ENCODE data around the gene C4orf54.

Gene C4orf54

GRCh38 chr4:99637174-99637573, 20.5 kb downstream of the C4orf54 start:
- Histone ChIP-seq H3K9me3 (ENCODE audit: control insufficient read depth, insufficient read depth, low read length) (no peaks in the 10 kb centered on the region), H3K27me3 (ENCODE audit: control insufficient read depth, insufficient read depth, low read length) (no peaks in the 10 kb centered on the region), H3K4me1 (ENCODE audit: control insufficient read depth, insufficient read depth, low read length) (no peaks in the 10 kb centered on the region; the same call in 1 of the 2 replicates), H3K27ac (ENCODE audit: low read depth, low read length) (no peak overlapping the region), H3K9ac (ENCODE audit: low read depth, low read length) (no peak overlapping the region), H3K4me3 (ENCODE audit: low read depth, low read length) (no peak overlapping the region), H3K36me3 (ENCODE audit: control insufficient read depth, insufficient read depth, low read length) (no peaks in the 10 kb centered on the region)

- no peak overlapping the region for H3K9ac ChIP-seq (ENCODE audit: low read depth, low read length)
- H3K27me3 ChIP-seq (ENCODE audit: control insufficient read depth, insufficient read depth, low read length), result no peaks in the 10 kb centered on the region
- no peaks in the 10 kb centered on the region for H3K9me3 ChIP-seq (ENCODE audit: control insufficient read depth, insufficient read depth, low read length)
- H3K36me3 ChIP-seq (ENCODE audit: control insufficient read depth, insufficient read depth, low read length), result no peaks in the 10 kb centered on the region
- H3K4me1 ChIP-seq (ENCODE audit: control insufficient read depth, insufficient read depth, low read length), result no peaks in the 10 kb centered on the region; the same call in 1 of the 2 replicates
- no peak overlapping the region for H3K4me3 ChIP-seq (ENCODE audit: low read depth, low read length)
- no peak overlapping the region for H3K27ac ChIP-seq (ENCODE audit: low read depth, low read length)
Observed at GRCh38 chr4:99636422-99636821, 21.2 kb downstream of the C4orf54 start.

DNA sequence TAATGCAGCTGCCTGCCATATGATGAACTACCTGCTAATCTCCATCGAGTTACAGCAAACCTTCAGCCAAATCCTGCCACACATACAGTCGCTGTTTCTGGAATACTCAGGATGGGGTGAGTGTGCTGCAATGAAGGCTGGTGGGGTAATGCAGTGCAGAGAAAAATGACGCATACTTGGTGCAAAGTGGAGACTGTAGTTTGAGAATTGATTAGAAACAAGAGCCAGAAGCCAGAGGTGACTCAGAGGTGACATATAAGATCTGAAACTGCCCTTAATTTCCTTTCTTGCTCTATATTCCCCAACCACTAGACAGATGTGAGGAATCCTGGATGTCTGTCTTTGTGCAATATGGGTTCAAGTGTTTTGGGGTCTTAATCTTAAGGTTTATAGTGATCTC, 22.0 kb downstream of the C4orf54 start:
- Histone ChIP-seq H3K27ac (ENCODE audit: low read depth, low read length) (no peak overlapping the region), H3K4me3 (ENCODE audit: low read depth, low read length) (no peak overlapping the region), H3K9me3 (ENCODE audit: control insufficient read depth, insufficient read depth, low read length) (no peaks in the 10 kb centered on the region), H3K4me1 (ENCODE audit: control insufficient read depth, insufficient read depth, low read length) (no peaks in the 10 kb centered on the region; the same call in 1 of the 2 replicates), H3K27me3 (ENCODE audit: control insufficient read depth, insufficient read depth, low read length) (no peaks in the 10 kb centered on the region), H3K36me3 (ENCODE audit: control insufficient read depth, insufficient read depth, low read length) (no peaks in the 10 kb centered on the region), H3K9ac (ENCODE audit: low read depth, low read length) (no peak overlapping the region)

DNA sequence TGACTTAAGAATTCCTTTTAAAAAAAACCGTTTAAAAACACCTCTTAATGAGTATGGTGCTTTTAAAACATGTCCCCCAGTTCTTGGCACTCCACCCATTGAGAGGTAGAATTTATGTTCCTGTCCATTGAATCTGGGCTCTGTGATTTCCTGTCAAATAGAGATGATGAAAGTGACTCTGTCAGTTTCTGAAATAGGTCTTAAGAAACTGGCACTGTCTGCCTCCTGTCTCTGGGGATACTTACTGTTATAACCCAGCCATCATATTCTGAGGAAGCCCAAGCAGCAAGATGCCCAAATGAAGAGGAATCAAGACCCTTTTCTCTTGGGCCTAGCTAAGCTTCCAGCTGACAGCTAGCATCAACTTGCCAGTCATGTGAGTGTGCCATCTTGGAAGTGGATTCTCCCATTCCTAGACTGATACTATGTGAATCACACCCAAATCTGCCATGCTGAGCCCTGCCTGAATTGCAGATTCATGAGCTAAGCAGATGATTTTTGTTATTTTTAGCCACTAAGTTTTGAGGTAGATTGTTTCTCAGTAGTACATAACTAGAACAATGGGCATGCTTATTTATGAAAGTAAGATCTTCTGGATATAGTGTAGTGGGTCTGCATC, 22.8 kb downstream of the C4orf54 start:
- H3K27ac ChIP-seq (ENCODE audit: low read depth, low read length), result no peak overlapping the region
- no peaks in the 10 kb centered on the region for H3K36me3 ChIP-seq (ENCODE audit: control insufficient read depth, insufficient read depth, low read length)
- H3K4me1 ChIP-seq (ENCODE audit: control insufficient read depth, insufficient read depth, low read length), result no peaks in the 10 kb centered on the region

DNA sequence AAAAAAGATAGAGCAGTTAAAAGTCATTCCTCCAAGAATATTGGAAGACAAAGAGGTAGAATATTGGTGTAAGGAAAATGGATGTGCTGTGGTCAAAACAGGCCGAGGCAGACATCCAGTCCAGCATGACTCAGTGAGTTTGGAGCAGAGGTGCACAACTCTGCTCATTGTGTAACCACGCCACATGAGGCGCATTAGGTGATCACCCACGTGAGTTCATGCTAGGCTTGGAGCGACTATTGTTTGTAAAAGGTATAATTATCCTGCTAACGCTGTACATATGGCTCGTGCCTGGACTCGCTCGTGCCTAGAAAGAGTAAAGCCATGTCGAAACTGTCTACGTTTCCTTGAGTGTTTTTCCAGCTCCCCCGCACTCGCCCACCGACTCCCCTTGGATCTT, 23.9 kb downstream of the C4orf54 start:
- Histone ChIP-seq H3K4me1 (ENCODE audit: control insufficient read depth, insufficient read depth, low read length) (no peaks in the 10 kb centered on the region), H3K36me3 (ENCODE audit: control insufficient read depth, insufficient read depth, low read length) (no peaks in the 10 kb centered on the region)

More for the DNA sequence above, 22.8 kb downstream of the C4orf54 start:
- Histone ChIP-seq H3K27me3 (ENCODE audit: control insufficient read depth, insufficient read depth, low read length) (no peaks in the 10 kb centered on the region), H3K4me3 (ENCODE audit: low read depth, low read length) (no peak overlapping the region), H3K9ac (ENCODE audit: low read depth, low read length) (no peak overlapping the region), H3K9me3 (ENCODE audit: control insufficient read depth, insufficient read depth, low read length) (no peaks in the 10 kb centered on the region)

DNA sequence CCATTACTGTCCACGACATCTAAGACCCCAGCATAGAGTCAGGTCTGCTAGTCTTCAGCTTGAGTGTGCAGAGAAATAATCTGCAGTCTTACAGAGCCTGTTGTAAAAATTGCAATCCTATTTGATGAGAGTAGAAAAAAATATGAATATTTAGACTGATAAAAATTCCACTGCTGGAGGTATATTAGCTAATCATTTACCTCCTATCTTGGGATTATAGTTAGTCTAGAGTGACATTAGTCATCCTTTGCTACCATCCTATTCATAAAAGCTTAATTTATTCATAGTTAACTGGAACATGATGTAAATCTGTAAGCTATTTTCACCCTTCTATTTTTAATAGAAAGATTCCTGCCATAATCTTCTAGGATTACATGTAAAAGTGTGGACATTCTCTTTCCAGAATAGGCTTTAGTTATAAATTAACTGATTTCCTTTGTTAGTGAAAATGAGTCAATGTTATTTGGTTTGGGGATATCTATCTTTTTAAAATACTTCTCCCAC, 26.7 kb downstream of the C4orf54 start:
- Histone ChIP-seq H3K27ac (ENCODE audit: low read depth, low read length) (no peak overlapping the region), H3K9ac (ENCODE audit: low read depth, low read length) (no peak overlapping the region), H3K27me3 (ENCODE audit: control insufficient read depth, insufficient read depth, low read length) (no peaks in the 10 kb centered on the region), H3K36me3 (ENCODE audit: control insufficient read depth, insufficient read depth, low read length) (no peaks in the 10 kb centered on the region), H3K4me1 (ENCODE audit: control insufficient read depth, insufficient read depth, low read length) (no peaks in the 10 kb centered on the region), H3K4me3 (ENCODE audit: low read depth, low read length) (no peak overlapping the region), H3K9me3 (ENCODE audit: control insufficient read depth, insufficient read depth, low read length) (no peaks in the 10 kb centered on the region)

More for the DNA sequence above, 23.9 kb downstream of the C4orf54 start:
- no peak overlapping the region for H3K27ac ChIP-seq (ENCODE audit: low read depth, low read length)
- H3K9ac ChIP-seq (ENCODE audit: low read depth, low read length), result no peak overlapping the region
- no peak overlapping the region for H3K4me3 ChIP-seq (ENCODE audit: low read depth, low read length)
- no peaks in the 10 kb centered on the region for H3K9me3 ChIP-seq (ENCODE audit: control insufficient read depth, insufficient read depth, low read length)
- no peaks in the 10 kb centered on the region for H3K27me3 ChIP-seq (ENCODE audit: control insufficient read depth, insufficient read depth, low read length)

DNA sequence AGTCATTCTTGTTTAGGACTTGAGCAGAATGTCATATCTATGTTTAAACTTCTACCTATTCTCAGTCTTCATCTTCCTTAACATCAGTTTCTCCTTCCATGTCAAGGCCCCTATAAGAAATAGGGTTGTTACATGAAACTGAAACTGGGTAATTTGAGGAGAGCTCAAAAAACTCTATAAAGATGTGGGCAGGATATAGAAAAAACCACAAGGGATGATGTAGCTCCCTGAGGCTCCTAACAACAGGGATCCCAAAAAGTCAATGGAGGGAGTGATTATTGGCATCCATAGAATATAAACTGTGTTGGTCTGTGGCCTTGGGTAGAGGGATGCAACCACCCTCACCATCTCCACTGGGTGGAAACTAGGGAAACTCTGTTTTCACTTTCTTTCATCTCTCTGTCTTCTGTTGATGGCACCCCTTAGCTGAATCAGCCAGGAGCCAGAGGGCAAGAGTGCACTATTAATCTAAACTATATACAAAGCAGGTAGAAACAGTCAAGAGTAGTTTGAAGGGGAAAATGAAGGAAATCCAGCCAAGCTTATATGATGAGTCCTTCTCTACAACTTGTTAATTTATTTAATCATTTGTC, 27.6 kb downstream of the C4orf54 start:
- Histone ChIP-seq H3K9ac (ENCODE audit: low read depth, low read length) (no peak overlapping the region), H3K36me3 (ENCODE audit: control insufficient read depth, insufficient read depth, low read length) (no peaks in the 10 kb centered on the region), H3K4me3 (ENCODE audit: low read depth, low read length) (no peak overlapping the region), H3K4me1 (ENCODE audit: control insufficient read depth, insufficient read depth, low read length) (no peaks in the 10 kb centered on the region), H3K27ac (ENCODE audit: low read depth, low read length) (no peak overlapping the region), H3K27me3 (ENCODE audit: control insufficient read depth, insufficient read depth, low read length) (no peaks in the 10 kb centered on the region), H3K9me3 (ENCODE audit: control insufficient read depth, insufficient read depth, low read length) (no peaks in the 10 kb centered on the region)

- no peaks in the 10 kb centered on the region for H3K36me3 ChIP-seq (ENCODE audit: control insufficient read depth, insufficient read depth, low read length)
Observed at GRCh38 chr4:99628040-99628439, 29.6 kb downstream of the C4orf54 start.

DNA sequence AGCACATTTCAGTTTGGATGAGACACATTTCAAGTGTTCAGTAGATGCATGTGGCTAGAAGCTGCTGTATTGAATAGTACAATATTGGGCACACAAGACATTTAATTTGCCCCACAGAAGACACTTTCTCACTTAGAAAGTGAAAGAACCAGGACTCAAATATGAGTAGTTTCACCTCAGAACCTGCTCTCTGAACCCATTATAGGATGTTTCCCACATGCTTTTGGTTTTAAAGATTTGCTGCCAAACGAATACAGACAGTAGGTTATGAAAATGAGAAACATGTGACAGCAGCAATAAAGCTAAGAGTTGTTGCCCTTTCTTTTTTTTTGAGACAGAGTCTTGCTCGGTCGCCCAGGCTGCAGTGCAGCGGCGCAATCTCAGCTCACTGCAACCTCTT, 32.3 kb downstream of the C4orf54 start:
- H3K9ac ChIP-seq (ENCODE audit: low read depth, low read length), result no peak overlapping the region
- no peaks in the 10 kb centered on the region for H3K9me3 ChIP-seq (ENCODE audit: control insufficient read depth, insufficient read depth, low read length)
- H3K27ac ChIP-seq (ENCODE audit: low read depth, low read length), result no peak overlapping the region
- H3K36me3 ChIP-seq (ENCODE audit: control insufficient read depth, insufficient read depth, low read length), result no peaks in the 10 kb centered on the region
- H3K4me3 ChIP-seq (ENCODE audit: low read depth, low read length), result no peak overlapping the region
- H3K4me1 ChIP-seq (ENCODE audit: control insufficient read depth, insufficient read depth, low read length), result peaks cover 17% of the 10 kb centered on the region
- no peaks in the 10 kb centered on the region for H3K27me3 ChIP-seq (ENCODE audit: control insufficient read depth, insufficient read depth, low read length)

More at GRCh38 chr4:99628040-99628439, 29.6 kb downstream of the C4orf54 start:
- H3K4me1 ChIP-seq (ENCODE audit: control insufficient read depth, insufficient read depth, low read length), result peaks cover 8% of the 10 kb centered on the region
- no peaks in the 10 kb centered on the region for H3K27me3 ChIP-seq (ENCODE audit: control insufficient read depth, insufficient read depth, low read length)
- H3K9ac ChIP-seq (ENCODE audit: low read depth, low read length), result no peak overlapping the region
- H3K27ac ChIP-seq (ENCODE audit: low read depth, low read length), result no peak overlapping the region
- H3K4me3 ChIP-seq (ENCODE audit: low read depth, low read length), result no peak overlapping the region
- H3K9me3 ChIP-seq (ENCODE audit: control insufficient read depth, insufficient read depth, low read length), result no peaks in the 10 kb centered on the region

GRCh38 chr4:99624141-99624719, 33.4 kb downstream of the C4orf54 start:
- no peak overlapping the region for H3K4me3 ChIP-seq (ENCODE audit: low read depth, low read length)
- H3K9ac ChIP-seq (ENCODE audit: low read depth, low read length), result no peak overlapping the region
- peaks cover 17% of the 10 kb centered on the region for H3K4me1 ChIP-seq (ENCODE audit: control insufficient read depth, insufficient read depth, low read length)
- no peaks in the 10 kb centered on the region for H3K9me3 ChIP-seq (ENCODE audit: control insufficient read depth, insufficient read depth, low read length)
- H3K27ac ChIP-seq (ENCODE audit: low read depth, low read length), result no peak overlapping the region
- H3K27me3 ChIP-seq (ENCODE audit: control insufficient read depth, insufficient read depth, low read length), result no peaks in the 10 kb centered on the region
- no peaks in the 10 kb centered on the region for H3K36me3 ChIP-seq (ENCODE audit: control insufficient read depth, insufficient read depth, low read length)

DNA sequence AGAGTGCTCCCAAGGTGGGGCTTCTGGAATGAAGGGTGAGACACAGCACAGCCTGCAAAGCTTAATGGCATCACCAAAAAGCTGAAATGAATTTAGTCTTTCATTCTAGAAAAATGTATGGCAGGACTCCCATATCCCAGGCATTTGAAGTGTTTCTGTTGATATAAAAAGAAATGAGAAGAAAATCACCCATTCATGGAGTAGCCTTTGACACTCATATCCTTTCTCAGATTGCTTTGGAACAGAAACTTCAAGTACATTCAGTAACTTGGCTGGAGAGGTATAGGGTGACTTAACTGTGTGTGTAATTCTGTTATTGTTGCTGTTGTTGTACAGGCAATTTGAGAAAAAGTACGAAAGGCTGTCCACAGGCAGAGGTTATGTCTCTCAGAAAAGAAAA, 35.3 kb downstream of the C4orf54 start:
- Histone ChIP-seq H3K36me3 (ENCODE audit: control insufficient read depth, insufficient read depth, low read length) (no peaks in the 10 kb centered on the region), H3K9me3 (ENCODE audit: control insufficient read depth, insufficient read depth, low read length) (no peaks in the 10 kb centered on the region), H3K4me3 (ENCODE audit: low read depth, low read length) (no peak overlapping the region)

More for the DNA sequence above, 35.3 kb downstream of the C4orf54 start:
- Histone ChIP-seq H3K27me3 (ENCODE audit: control insufficient read depth, insufficient read depth, low read length) (no peaks in the 10 kb centered on the region), H3K9ac (ENCODE audit: low read depth, low read length) (no peak overlapping the region), H3K4me1 (ENCODE audit: control insufficient read depth, insufficient read depth, low read length) (peaks cover 17% of the 10 kb centered on the region), H3K27ac (ENCODE audit: low read depth, low read length) (no peak overlapping the region)

Measured in HUES48 (cell line).